Epithelial cell of proximal tubule (primary cell): ENCODE results near the gene NUDT1. TPM values are rescaled to one million over a fixed set of nuclear protein-coding genes. Genes with fewer than 3 reads are reported as not detected.
A peak's percentile ranks its signal among the peaks of the same experiment; 100 is the strongest.

Experiments used
- DNase-seq: peaks from one replicate; pipeline ENCODE4 v3.0.0-alpha.2; 2011; ENCODE audit warnings: low read depth
- H3K4me3 ChIP-seq: 2 replicates; pipeline ENCODE4 v1.5.1; 2011; ENCODE audit warnings: low read depth, mild to moderate bottlenecking, low read length
- total RNA-seq: library from RNA; depleted of rRNA; stranded (reverse); fragments of >200 nt; gene quantifications from 2 replicates; pipeline ENCODE4 v1.2.3, GENCODE V29; 2015
- TF ChIP-seq, protein P1 (sequence below): conservative IDR thresholded peaks from 2 replicates; pipeline ENCODE4 v1.5.1; 2012; ENCODE audit warnings: low read depth, mild to moderate bottlenecking, low read length

The NUDT1 gene
- total RNA-seq, 1 donor from 2014 or later: 39.1 TPM

DNA sequence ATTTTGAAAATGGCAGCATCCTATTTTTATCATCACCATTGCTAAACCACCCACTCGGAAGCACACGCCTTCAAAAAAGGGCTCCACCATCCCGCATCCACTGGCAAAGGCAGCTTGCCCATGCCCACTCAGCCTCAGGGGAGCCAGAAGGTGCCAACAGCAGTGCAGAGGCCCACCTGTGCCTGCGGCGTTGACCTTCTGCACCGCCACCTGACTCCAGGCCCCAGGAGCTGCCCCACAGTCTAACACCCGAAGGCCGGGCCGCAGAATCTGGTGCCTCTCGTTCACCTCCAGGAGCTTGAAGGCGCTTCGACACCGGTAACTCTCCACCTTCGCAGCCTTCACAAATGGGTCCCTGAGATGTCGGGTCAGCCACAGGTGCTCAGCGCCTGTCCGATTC lies 2.8 kb upstream of the NUDT1 start:
- DNase-seq: no peak
- TF ChIP-seq, protein P1, sequence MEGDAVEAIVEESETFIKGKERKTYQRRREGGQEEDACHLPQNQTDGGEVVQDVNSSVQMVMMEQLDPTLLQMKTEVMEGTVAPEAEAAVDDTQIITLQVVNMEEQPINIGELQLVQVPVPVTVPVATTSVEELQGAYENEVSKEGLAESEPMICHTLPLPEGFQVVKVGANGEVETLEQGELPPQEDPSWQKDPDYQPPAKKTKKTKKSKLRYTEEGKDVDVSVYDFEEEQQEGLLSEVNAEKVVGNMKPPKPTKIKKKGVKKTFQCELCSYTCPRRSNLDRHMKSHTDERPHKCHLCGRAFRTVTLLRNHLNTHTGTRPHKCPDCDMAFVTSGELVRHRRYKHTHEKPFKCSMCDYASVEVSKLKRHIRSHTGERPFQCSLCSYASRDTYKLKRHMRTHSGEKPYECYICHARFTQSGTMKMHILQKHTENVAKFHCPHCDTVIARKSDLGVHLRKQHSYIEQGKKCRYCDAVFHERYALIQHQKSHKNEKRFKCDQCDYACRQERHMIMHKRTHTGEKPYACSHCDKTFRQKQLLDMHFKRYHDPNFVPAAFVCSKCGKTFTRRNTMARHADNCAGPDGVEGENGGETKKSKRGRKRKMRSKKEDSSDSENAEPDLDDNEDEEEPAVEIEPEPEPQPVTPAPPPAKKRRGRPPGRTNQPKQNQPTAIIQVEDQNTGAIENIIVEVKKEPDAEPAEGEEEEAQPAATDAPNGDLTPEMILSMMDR: no peak
- no peak overlapping the region for H3K4me3 ChIP-seq

DNA sequence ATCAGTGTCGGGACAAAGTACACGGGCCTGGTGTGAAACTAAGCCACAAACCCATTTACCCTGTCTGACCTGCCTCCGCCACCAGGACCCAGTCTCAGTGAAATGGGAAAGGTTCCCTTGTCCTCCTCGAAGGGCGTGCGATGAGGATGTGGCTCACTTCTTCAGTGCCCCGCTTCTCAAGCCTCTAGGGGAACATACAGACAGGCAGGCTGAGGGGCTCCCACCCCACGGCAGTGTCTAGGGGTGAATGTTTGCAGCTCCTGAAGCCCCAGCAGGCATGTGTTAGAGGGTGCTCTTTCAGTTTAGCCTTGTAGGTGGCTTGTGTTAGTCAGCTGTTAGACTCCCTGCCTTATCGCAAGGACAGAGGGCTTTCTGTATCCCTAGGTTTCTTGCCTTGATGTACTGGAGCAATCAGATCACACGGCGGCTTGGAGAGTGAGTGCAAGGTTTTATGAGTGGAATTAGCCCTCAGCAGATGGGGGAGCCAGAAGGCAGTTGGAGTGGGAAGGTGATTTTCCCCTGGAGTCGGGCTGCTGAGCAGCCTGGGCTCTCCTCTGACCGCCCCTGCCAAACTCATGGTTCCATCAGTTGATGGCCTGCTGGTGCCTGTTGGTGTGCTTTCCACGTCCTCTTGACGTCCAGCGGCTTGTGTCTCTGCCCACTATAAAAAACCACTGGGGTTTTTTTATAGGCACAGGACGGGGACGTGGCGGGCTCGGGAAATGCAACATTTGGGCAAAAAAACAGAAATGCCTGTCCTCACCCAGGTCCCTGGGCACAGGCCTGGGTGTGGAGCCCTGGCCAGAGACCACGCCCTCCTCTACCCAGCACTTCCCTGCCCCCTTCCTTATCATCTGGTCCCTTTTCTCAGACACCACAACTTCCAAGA lies 759 bp downstream of the NUDT1 start:
- TF ChIP-seq, protein P1: no peak
- no peak for DNase-seq
- peak overlapping the region; percentile 79 for H3K4me3 ChIP-seq

DNA sequence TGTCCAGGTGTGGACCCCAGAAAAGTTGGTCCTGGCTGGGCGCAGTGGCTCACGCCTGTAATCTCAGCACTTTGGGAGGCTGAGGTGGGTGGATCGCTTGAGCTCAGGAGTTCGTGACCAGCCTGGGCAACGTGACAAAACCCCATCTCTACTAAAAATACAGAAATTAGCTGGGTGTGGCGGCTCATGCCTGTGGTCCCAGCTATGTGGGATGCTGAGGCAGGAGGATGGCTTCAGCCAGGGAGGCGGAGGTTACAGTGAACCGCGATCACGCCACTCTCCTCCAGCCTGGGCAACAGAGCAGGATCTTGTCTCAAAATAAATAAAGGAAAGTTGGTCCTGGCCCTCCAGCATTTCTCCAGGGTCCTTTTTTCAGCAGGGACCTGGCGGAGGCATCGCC lies 1.4 kb downstream of the NUDT1 start:
- H3K4me3 ChIP-seq: no peak overlapping the region
- TF ChIP-seq, protein P1: no peak
- no peak for DNase-seq

DNA sequence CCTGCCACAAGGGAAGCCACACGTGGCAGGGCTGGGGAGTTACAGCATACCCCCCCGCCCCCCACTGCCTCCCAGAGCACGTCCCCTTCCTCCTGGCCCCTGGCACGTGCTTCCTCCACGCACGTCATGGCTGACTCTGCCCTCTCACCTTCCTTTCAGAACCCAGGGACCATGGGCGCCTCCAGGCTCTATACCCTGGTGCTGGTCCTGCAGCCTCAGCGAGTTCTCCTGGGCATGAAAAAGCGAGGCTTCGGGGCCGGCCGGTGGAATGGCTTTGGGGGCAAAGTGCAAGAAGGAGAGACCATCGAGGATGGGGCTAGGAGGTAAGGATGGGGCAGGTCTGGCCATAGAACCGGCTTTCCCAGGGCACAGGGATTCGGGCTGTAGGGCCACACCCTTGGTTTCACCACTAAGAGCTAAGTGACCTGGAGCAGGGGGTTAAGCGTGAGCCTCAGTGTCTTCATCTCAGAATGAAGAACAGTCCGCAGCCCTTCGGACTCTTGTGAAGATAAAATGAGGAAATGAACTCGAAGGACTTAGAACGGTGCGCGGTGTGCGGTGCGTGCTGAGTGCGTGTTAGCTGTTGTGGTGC lies 2.5 kb downstream of the NUDT1 start:
- TF ChIP-seq, protein P1: no peak
- no peak for DNase-seq
- H3K4me3 ChIP-seq: no peak overlapping the region

DNA sequence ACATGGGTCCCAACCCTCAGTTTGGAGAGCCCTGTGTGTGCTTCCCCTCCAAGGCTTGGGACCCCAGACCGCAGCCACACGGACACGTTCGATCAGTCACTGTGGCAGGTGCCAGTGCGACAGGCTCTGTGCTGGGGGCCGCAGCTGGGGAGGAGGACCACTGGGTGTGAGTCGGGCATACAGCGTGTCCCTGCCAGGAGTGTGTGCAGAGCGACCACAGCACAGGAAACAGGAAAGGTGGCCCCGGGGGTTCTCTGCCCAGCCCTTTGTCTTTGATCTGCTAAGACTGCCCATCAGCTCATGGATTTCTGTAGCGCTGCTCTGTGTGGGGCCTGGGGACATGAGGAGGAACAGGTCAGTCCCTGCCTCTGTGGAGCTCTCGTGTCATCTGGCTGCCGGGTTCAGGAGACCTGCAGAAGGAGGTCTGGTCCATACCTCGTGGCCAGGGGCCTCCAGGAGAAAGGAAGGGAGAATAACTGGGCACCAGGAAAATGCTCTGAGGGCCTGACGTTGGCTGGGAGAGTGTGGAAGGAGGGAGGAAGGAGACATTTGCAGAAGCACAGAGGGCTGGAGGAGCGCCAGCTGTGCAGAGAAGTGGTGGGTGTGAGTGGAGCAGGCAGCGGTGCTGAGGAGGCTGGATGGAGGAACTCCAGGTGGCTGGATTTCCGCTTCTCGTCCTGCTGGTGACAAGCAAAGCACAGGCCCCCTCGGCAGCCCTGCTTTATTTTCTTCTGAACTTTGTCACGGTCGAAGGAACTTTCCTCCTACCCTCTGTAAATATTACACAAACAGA lies 4.1 kb downstream of the NUDT1 start:
- H3K4me3 ChIP-seq: no peak overlapping the region
- TF ChIP-seq, protein P1: no peak
- DNase-seq: no peak

DNA sequence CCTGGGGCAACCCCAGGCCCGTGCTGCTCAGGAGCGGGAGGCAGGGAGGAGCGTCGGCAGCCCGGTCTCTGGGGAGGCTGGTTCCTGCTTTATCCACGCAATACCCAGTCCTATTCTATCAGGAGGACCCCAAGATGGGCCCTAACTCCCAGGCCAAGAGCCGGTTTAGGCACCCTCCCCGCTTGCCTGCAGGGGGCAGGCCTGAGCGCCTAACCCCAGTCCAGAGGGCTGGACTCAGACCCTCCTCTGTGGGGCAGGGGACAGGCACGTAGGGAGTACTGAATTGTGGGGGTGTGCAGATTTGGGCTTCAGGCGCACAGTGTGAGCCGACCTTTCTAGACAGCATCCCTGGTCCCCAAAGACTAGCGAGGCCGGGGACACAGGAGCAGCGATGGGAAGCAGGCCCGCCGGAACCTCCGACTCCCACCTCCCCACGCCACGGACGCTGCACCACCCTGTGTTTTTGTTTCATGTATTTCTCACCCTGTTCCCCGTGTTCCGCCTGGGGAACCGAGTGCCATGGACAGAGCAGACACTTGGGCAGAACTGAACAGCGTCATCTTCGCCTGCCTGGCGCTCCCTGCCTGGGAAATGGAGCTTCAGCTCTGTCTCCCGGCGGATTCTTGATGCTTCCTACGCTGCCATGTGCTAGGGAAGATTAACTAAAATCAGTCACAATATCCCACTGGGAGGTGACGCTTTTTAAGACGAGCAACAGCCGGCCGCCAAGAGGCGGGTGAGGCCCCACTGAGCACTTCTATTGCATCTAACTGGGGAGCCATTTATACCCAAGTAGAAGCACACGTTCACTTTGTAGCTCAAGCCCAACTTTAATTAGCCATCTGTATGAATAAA lies 5.3 kb downstream of the NUDT1 start:
- TF ChIP-seq, protein P1: peak; percentile 85
- H3K4me3 ChIP-seq: no peak overlapping the region
- DNase-seq: no peak
